Renal cortex interstitium (tissue), 11 donors: ENCODE data around the gene CENPL. TPM values are rescaled to one million over a fixed set of nuclear protein-coding genes. Genes with fewer than 3 reads are reported as not detected.
"Not testable (repeated sequence)": the region's sequence is repeated elsewhere in the genome, so short reads cannot be mapped to it uniquely, and the experiment has no call there.

ENCODE experiments used
- DNase-seq, 11 donors: peaks; one replicate each; pipeline ENCODE4 v3.0.0-alpha.2; 2013; ENCODE audit warnings: low read depth in 9 of 11, low spot score in 4 of 11; ENCODE audit errors: extremely low read depth in 1 of 11
- polyA plus RNA-seq, 3 donors: library from polyadenylated mRNA; unstranded; fragments of 120-200 nt; gene quantifications; one replicate each; pipeline ENCODE4 v1.2.1, GENCODE V29; 2013; ENCODE audit not compliant: insufficient read length in 3 of 3

CENPL gene
- polyA plus RNA-seq, 3 donors, result 9.7 to 13.0 (median 12.5) TPM

DNA sequence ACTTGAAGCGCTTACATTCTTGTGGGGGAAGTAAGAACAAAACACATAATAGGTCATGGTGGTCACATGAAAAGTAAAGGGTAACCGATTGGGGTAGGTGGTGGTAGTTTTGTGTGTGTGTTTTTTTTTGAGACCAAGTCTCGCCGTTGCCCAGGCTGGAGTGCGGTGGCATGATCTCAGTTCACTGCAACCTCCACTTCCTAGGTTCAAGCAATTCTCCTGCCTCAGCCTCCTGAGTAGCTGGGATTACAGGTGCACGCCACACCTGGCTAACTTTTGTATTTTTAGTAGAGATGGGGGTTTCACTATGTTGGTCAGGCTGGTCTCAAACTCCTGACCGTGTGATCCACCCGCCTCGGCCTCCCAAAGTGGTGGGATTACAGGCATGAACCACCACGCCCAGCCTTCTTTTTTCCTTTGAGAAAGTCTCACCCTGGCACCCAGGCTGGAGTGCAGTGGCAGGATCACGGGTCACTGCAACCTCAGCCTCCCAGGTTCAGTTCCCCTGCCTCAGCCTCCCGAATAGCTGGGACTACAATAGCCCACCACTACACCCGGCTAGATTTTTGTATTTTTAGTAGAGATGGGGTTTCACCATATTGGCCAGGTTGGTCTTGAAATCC lies 37.6 kb upstream of the CENPL start:
- not testable (repeated sequence) for DNase-seq

DNA sequence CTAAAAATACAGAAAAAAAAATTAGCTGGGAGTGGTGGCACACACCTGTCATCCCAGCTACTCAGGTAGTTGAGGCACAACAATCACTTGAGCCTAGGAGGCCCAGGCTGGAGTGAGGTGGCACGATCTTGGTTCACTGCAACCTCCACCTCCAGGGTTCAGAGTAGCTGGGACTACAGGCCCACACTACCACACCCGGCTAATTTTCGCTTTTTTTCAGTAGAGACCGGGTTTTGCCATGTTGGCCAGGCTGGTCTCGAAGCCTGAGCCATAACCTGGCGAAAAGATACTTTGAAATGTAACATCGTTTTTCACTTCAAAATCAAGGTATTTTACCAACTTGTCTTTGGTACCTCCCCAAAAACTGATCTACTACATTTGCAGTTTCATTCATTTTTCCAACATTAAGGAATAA lies 37.1 kb upstream of the CENPL start:
- no peak for DNase-seq

DNA sequence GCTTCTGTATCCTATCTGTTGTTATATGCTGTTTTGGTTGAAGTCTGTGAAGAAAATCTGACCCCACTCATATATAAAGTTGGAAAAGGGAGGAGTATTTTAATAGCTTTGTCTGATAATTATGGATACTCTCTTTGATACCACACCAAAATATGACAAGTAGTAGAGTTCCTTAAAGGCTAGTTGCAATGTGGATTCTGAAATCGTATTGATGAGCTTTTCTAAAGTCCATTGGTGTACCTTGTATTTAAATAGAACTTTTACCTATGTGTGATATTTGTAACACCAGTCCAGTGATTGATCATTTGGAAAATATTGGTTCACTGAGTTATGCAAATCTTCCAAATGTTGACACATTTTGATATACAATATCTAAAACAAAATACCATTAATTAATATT lies 35.4 kb upstream of the CENPL start:
- no peak for DNase-seq

- DNase-seq, result not testable (repeated sequence)
Measured at GRCh38 chr1:173859547-173859946, 34.9 kb upstream of the CENPL start.

DNA sequence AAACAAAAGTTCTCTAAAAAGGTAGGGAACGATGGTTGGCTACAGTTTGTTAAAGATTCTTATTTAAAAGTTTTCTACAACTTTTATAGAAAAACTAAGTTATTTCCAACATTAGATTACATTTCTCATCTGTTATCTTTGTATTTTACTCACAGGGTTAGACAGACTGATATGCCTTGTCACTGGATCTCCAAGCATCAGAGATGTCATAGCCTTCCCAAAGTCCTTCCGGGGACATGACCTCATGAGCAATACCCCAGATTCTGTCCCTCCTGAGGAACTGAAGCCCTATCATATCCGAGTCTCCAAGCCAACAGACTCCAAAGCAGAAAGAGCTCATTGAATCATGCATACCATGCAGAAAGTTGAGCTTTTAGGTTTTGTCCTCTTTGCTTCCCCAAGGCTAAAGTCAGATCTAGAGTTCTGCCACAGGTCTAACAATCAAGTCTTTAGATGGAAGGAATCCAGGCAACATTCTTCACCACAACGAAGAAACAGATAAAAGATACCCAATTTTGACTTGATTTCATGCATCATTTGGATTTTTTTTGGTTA lies 32.8 kb upstream of the CENPL start:
- no peak for DNase-seq

DNA sequence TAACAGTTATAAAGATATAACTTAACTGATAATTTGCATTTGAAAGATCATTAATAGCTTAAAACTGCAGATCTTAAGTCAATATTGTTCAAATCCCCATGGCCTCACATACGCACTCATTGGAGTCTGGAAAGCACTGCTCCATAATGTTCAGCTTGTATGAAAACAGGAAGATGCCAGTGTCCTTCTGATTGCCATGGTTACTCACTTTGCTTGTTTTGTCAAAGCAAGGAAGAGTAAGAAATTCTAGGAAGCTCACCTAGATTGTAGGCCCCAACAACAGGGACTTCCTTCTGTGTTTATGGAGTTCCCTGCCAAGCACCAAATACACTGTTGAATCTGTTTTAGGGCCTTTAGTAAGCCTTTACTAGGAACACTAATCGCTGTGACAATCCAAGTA lies 32.2 kb upstream of the CENPL start:
- no peak for DNase-seq

- no peak for DNase-seq
Measured at GRCh38 chr1:173856014-173856413, 31.3 kb upstream of the CENPL start.

DNA sequence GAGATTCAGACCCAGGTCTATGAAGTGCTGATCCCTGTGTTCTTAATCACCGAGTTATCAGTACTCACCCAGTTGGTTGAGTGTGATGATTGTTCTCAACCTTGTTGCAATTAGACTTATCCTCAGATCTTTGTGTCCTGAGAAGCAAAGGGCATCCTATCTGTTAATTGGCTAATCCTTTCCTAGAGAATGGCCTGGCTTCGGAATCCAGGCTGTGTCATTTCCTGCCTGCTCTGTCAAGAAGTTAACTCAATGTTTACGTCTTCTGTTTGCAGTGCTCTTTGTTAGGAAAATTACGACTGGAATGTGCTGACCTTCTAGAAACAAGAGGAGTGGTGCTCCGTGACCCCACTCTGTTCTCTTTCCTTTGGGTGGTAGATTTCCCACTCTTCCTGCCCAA lies 28.4 kb upstream of the CENPL start:
- no peak for DNase-seq

DNA sequence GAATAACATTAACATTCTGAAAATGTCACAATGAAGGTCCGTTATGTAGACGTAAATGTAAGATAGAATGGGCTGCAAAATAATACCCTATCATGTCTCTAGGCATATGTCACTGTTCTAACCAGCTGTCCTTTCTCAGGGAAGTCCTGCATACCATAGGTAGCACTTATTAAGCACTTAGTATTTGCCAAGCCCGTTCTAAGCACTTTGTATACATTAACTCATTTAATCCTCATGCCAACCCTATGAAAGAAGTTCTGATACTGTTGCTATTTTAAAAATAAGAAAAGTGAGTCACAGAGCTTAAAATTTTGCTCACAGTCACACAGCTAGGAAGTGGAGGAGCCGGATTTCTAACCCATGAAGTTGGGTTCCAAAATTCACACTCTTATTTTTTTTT lies 27.4 kb upstream of the CENPL start:
- no peak for DNase-seq

DNA sequence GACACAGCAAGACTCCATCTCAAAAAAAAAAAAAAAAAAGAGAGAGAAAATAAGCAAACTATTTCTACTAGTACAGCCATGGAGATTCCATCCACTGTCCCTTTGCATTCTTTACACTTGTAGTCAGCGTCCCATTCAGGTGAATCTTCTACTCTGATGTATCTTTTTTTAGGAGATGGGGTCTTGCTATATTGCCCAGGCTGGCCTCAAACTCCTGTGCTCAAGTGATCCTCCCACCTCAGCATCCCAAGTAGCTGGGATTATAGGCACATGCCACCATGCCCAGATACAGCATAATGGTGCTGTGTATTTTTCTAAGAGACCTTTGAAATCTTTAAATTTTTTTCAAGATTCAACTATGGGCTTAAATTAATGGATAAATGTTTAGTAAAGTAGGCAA lies 8.1 kb upstream of the CENPL start:
- DNase-seq, result no peak

- no peak for DNase-seq
Measured at GRCh38 chr1:173827611-173828010, 2.9 kb upstream of the CENPL start.

DNA sequence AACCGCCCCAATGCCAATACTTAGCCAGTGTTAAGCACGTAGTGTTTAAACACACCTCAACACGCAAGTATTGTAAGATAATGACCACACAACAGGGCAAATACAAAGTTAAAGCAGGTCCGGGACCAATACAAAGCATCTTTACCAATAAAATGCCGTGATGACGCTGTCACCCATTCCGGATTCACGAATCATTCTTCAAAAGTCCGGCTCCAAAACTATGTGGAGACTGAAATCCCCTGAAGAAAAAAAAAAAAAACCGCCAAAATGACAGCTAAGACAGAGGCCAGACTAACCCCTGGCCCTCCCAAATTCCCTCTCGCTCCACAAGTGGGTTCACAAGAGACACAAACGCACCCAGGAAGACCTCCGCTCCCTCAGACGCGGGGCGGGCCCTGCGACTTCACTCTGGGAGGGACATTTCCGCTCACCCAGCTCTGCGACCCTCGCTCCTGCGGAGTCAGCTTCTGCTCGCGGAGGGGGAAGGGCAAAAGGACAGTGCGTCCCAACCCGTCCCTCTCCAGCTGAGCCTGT lies 835 bp downstream of the CENPL start:
- peak in 5 of 11 donors; percentile 1 to 5 (median 1) for DNase-seq

DNA sequence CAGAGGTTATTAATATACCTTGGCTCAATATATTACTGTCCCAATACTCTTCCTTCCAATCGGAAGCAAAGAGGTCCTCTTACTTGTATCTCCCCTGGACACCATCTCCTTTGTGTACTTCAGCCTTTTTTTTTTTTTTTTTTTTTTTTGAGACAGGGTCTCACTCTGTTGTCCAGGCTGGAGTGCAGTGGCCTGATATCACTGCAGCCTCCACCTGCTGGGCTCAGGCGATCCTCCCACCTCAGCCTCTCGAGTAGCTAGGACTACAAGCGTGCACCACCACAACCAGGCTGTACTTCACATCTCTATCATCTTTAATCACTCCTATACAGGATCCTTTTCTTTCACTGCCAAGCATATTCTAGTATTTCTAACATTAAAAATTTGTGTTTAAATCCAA lies 3.0 kb downstream of the CENPL start:
- no peak for DNase-seq

DNA sequence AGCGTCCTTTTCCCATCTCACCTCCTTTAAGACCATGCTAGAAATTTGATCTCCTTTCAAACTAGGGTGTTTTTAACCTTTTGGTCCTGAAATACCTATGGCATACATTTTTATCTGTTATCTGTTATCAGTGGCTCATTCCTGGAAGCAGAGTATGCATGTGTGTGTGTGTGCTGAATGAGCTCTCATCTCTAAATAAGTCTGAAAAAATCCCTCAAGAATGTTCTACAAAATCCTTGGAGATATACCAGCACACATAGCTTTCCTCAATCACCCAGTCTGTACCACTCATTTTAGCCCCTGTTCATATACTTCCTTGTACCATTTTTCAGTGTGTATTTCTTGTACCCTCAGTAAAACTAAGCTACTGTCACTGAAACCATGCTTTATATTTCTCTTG lies 6.2 kb downstream of the CENPL start:
- DNase-seq, result no peak

- DNase-seq, result not testable (repeated sequence)
Measured at GRCh38 chr1:173813654-173814053, 11.0 kb downstream of the CENPL start.

GRCh38 chr1:173802961-173803360 lies 21.7 kb downstream of the CENPL start:
- no peak for DNase-seq

- not testable (repeated sequence) for DNase-seq
Measured at GRCh38 chr1:173799995-173800394, 24.7 kb downstream of the CENPL start.

DNA sequence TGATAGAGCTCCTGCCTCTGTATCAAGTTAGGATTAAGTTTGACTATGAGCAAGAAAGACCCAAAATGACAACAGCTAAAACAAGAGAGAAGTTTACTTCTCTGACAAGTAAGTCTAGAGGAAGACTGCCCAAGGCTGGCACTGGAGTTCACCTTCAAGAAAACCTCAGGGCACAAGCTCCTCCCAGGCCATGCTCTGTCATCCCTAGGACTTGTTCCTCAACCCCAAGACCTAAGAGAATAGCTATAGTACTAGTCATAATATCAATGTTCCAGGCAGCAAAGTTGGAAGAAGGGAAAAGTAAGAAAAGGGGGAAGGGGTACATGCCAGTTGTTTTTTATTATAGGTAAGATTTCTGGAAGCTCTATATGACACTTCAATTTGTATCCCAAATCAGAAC lies 26.6 kb downstream of the CENPL start:
- DNase-seq, result no peak

DNA sequence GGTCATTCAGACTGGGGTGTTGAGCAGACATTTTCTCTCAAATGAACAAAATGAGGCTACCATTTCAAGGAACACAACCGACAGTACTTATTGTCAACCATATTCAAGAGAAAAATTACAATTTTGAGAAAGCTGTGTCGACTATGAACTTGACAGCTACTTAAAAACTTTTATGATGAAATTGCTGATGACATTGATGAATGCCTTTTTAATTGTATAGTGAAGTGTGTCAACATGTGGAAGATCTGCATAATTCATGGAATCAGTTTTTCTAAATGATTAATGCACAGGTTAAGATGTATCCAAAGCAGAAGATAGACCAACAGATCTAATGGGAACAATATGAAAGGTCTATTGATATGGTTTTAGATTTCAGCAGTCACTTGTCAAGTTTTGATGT lies 34.8 kb downstream of the CENPL start:
- no peak for DNase-seq

DNA sequence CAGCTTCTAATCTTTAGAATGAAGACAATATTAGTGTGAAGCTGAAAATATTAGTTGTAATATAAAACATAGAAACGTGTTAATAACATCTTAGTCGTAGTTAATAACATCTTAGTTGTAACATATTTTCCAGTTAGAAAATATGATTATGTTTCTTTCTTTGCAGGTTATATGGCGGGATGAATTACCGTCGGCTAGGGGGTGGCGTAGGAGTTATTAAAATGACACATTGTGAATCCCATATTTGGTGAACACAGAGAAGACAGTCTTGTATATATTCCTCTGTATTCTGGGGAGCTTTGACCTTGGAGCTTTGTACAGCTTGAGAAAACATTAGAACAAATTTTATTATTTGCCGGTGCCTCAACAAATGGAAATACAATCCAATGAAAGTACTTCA lies 39.7 kb downstream of the CENPL start:
- no peak for DNase-seq

DNA sequence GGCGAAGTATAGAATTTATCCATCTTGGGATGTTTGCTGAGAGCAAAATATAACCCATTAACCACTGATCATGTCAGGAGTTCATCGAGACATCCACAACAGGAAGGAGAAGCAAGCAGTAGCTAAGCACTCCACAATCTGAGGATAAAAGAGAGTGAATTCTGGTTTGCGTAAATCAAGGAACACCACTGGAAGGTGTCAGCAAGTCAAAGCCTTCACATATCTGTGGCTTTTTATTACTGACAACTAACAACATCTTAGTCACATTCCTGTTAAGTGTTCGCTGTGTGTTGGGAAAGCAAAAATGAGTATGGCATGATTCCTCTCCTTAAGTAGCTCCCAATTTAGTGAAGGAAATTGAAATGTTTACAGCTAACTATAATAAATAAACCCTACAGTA lies 44.7 kb downstream of the CENPL start:
- DNase-seq, result no peak
